GM21515 (cell line): ENCODE results near the gene TCEAL8.
"Not testable (repeated sequence)": the region's sequence is repeated elsewhere in the genome, so short reads cannot be mapped to it uniquely, and the experiment has no call there.

ENCODE experiments used
- ATAC-seq: cut with Tn5 transposase; IDR thresholded peaks from one replicate; pipeline ENCODE4 v1.9.1; 2021; ENCODE audit not compliant: unreplicated experiment

TCEAL8 gene, protein sequence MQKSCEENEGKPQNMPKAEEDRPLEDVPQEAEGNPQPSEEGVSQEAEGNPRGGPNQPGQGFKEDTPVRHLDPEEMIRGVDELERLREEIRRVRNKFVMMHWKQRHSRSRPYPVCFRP

DNA sequence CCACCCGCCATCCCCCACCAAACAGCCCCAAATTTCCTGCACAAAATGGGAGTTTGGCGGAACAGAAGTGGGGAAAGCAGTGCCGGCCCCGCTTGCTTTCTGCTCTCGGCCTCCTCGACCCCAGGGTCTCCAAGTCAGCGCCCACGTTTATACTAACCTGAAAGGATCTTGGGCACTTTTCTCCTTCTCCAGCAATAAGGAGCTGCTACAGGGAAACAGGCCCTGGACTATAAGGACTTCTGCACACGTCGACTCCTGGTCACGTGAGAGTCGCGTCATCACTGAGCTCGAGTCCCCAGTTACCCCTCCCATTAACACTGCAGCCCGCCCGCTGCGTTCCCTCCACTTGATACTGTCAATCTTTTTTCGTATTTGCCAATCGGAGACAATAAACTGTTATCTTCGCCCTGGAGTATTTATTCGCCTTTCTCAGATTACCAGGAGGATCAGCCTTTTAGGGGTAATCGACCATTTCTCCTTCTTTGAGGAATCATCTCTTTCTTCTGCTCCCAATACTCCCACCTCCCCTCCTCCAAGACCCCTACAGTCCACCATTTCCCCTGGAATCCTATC is at the start of gene TCEAL8:
Gene TCEAL8 (minus strand): TSS at position 235 of the 573 bp plus-strand sequence. CDS start 1,176 bp downstream, outside the sequence.
- peak; percentile 98 for ATAC-seq

DNA sequence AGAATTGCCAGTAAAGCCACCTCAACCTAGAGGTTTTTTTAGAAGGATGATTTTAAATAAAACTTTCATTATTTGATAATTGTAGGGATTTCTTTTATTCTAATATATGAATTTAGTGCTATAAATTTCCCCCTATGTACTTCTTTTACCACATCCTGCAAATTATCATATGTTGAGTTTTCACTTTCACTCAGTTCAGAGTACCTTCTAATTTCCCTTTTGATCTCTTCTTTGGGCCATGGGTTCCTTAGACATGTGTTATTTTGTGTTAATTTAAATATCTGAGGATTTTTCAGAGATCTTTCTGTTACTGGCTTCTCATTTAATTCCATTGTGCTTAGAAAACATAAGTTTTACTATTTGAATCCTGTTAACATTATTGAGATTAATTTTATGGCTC is 49.8 kb upstream of the TCEAL8 start:
- no peak for ATAC-seq

DNA sequence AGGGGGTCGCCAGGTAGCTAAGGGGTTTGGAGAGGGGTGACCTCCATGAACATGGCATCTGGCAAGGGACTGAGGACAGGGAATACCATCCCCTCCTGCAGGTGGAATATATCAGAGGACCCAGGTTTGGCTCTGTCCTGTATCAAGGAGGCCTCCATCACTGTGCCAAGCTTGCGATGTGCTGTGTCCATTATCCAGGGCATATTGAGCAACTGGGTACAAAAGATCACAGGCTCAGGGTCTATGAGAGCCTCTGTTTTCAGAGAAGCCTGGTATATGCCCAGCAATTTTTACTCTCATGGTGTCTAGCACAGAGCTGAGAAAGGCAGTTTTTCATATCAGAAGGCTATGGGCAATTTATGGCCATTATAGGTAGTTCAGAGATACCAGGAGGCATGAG is 38.2 kb upstream of the TCEAL8 start:
- no peak for ATAC-seq

DNA sequence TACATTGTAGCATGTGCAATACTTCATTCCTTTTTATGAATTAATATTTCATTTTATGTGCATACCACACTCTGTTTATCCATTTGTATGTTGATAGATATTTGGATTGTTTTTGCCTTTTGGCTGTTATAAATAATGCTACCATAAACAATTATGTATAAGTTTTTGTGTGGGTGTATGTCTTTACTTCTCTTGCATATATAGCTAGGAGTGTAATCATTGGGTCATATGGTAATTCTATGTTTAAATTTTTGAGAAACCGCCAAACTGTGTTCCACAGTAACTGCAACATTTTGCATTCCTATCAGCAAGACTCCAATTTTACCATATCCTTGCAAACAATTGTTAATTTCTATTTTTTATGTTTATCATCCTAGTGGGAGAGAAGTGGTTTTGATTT is 24.7 kb upstream of the TCEAL8 start:
- no peak for ATAC-seq

DNA sequence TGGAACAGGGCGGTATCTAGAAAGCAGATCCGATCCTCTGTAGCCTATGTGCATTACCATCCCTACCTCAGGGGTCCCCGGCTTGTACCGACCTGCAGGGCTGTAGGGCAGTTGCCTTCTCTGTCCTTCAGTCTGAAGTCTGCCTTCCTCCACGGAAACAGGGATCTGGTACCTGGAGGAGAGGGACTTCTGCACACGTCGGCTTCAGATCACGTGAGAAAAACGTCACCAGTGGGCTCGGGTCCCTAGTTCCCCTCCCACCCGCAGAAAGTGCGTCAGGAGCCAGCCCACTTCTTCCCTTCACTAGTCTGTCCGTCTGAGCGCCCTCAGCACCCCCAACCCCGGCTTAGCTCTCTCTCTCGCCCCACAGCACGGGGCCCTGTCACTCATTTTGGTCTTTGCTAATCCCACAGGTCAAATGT is 21.6 kb upstream of the TCEAL8 start, which contains the start of gene TCEAL5:
Gene TCEAL5 (minus strand): TSS at position 170 of the 422 bp plus-strand sequence. CDS start 2,187 bp downstream, outside the sequence.
- ATAC-seq = no peak

DNA sequence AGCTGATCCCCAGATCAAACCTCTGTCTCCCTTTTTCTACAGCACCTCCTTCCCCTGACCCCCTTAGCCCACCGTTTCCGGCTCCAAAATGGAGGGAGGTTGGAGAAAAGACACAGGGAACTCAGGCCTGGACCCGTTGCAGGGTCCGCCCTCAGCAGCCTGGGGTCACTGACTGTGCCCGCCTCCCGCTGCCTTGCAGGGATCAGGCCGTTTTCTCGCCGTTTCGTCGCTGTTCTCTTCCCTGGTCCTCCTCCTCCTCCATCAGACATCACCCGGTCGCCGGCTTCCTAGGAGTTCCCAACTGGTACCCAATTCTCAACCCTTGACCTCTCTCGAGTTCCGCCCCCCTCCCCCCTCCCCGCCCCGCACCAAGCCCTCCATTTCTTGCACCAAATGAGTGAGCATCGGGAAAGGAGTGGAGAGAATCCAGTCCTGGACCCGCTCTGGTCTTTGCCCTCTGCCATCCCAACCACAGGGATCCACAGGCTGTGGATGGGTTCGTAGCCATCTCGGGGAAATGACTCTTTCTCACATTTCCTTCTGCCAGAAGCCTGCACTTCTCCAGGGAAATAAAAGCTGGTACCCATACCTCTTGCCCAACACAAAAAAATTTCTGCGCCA is 21.1 kb upstream of the TCEAL8 start:
- ATAC-seq = no peak

DNA sequence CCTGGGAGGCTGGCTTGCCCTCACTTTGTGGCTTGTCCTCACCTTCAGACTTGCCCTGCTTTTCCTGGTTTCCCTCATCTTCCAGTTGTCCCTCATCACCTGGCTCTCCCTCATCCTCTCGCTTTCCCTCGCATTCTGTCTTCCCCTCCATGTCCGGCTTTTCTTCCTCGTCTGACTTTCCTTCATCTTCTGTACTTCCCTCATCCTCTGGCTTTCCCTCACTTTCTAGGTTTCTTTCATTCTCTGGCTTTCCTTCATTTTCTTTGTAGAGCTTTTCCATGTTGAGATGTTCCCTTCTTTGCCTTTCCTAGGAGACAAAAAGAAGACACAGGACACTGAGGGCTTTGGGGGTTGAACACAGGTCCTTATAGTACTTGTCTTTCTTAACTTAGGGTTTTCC is 19.3 kb upstream of the TCEAL8 start:
- ATAC-seq = no peak

DNA sequence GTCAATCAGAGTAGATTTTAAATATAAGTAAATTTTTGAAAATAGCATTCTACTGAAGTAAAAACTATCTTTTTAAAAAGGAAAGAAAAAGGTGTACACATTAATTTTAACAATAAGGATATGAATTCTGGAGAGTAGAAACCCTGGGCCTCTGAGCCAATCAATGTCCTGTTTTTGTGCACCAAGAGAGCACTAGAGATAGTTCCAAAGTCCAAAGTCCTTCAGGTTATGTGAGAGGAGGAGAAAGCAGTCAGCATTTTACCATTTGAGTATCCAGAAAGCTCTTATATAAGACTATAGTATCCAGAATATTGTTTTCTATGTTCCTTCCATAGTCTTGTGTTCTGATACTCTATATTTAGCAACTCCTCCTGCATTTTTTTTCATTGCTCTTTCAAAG is 3.3 kb upstream of the TCEAL8 start:
- ATAC-seq = no peak

DNA sequence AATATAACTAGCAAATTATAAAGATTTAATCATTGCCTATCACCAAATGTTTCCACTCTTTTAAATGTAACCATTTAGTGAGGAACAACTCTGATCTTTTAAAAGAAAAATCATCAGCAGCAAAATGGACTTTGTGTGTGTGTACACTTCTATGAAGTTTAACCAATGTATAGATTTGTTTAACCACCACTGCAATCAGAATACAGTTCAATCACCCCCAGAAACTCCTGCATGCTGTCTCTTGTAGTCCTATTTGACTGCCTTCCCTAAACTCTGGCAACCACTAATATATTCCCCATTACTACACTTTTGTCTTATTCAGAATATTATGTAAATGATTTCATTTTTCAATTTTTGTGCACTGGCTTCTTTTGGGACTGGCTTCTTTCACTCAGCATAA is 1.7 kb upstream of the TCEAL8 start:
- ATAC-seq = no peak

DNA sequence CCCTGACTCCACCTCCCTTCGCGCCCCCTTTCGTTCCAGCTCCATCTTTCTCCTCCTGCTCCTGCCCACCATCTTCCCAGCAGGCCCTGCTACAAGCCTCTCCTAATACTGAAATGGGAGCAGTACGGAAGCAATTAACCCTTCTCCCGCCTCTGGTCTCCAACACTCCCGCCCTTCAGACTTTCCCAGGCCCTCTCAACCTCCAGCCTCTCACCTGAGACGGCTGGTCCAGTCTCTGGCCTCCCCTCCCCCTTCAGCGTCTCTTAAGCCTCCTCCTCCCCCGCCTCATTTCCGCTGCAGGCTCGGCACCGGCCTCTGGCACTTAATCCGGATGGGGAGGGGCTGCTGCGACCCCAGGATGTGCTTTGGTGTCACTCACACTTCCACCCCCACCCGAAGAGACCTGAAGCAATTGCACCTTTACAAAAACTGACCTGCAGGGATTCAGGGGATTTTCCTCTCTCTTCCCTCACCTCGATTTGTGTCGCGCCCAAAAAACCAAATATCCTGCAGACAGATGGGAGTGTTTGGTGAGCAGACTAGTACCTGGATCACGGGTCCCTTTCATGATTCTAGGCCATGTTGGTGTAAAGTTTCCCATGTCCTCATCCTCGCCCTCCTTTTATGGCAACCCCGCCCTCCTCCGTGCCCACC is 657 bp downstream of the TCEAL8 start:
- ATAC-seq = peak; percentile 60

DNA sequence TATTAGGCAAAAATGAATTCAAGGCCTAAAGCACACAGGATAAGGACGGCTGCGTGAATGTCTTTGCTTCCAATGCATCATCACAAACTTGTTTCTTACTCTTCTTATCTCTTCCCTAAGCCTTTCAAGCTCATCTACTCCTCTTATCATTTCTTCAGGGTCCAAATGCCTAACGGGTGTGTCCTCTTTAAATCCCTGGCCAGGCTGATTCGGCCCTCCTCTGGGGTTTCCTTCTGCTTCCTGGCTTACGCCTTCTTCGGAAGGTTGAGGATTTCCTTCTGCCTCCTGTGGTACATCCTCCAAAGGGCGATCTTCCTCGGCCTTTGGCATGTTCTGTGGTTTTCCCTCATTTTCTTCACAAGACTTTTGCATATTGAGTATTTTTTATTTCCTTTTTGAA is 1.3 kb downstream of the TCEAL8 start:
- no peak for ATAC-seq

DNA sequence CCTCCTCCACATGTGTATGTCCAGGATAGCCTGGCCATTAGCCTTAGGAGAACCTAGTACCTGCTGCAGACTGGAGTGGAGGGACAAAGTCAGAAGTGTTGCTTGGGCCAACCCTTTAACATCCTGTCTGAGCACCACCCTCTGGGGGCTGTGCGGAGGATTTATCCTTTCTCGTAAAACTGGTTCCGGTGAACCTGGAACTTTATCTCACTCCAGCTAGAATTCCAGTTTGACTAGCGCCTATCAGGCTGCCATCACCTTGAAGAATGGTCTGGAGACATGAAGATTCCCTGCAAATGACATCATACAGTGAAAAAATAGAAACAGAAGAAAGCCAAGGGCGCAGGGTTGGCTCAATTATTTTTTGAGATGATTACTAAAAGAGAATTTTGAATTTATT is 4.0 kb downstream of the TCEAL8 start:
- no peak for ATAC-seq

DNA sequence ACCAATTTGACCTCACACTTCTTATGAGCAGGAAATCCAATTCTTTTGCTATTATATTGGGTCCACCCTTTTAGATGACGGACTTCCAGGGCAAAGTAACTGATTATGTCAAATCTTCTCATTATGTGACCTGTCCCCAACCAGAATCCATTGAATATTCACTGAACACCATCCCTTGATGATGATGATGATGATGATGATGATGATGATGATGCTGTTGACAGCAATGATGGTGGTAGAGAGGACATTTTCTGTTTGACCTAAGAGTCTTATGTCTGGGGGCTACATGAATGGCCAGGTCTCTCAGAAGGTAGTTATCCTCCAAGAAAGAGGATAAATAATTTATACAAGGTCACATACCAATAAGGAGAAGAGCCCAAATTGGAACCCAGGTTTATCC is 5.2 kb downstream of the TCEAL8 start:
- ATAC-seq = no peak

DNA sequence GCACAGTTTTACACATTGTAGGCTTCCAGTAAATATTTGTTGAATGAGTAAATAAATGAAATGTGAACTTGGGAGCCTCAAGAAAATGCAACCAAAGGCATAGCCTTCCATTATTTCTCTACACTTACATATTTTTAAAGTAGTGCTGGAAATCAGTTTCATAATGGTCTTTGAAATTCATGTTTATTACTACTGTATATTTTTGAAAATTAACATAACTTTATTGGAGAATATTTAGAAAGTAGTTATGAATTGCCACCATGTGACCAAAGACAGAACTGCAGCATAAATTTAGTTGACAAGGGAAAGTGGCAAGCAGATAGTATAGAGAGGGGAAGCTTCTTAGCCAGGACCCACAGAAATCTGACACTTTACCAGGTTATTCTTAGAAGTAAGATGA is 6.4 kb downstream of the TCEAL8 start:
- peak; percentile 68 for ATAC-seq

DNA sequence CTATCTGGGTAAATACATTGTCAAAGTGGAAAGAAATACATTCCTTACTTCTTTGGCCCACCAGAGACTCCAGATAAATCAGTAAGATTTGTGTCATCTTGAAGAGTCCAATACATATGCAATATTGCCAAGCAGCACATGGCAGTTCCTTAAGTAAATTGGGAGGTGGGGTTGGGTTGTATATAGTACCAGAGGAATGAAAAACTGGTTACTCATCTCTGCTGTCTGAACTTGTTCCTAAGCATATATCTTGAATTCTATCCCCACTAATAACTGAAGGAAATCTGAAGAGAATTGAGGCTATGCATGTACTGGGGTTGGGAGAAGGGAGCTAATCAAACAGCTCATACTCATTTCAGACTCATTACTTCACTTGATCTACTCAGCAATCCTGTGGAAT is 14.8 kb downstream of the TCEAL8 start:
- no peak for ATAC-seq

DNA sequence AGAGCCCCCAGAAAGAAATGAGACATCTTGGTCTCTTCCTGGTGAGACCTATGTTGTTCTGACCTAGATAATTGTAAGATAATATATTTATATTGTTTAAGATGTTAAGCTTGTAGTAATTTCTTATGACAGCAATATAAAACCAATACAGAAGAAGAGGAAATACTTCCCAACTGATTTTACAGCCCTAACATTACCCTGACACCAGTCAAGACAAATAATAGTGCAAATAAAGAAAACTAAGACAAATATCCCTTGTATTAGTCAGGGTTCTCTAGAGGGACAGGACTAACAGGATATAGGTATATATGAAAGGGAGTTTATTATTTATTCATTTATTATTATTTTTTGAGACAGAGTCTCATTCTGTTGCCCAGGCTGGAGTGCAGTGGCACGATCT is 18.7 kb downstream of the TCEAL8 start:
- ATAC-seq = no peak

DNA sequence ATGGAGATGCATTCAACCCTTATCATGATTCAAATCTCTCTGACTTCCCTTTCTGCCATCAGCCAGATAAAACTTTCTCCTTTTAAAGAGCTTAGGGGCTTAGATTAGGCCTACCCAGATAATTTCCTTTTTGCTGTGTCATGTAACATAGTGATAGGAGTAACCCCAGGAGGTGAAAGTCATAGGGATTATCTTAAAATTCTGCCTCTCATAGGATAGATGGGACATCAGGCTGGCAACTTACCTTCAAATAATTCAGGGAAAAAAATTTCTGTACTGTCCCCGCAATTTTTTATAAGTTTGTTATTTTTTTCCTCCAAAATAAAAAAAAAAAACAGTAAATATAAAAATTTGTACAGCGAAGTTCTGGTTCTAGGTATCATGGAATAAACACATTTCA is 19.3 kb downstream of the TCEAL8 start:
- not testable (repeated sequence) for ATAC-seq

DNA sequence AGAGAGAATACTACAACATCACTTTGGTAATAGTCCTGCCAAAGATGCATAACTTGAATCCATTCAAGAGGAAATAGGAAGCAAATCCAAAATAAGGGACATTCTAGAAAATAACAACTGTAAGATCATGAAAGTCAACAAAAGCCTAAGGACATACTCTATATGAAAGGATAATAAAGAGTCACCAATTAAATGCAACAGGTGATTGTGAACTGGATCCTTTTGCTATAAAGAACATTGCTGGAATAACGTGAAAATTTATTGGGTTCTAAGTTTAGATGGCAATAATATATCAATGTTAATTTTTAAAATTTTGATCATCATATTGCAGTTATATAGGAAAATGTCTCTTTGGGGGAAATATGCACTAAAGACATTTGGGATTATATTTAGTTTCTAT is 20.1 kb downstream of the TCEAL8 start:
- ATAC-seq = no peak

DNA sequence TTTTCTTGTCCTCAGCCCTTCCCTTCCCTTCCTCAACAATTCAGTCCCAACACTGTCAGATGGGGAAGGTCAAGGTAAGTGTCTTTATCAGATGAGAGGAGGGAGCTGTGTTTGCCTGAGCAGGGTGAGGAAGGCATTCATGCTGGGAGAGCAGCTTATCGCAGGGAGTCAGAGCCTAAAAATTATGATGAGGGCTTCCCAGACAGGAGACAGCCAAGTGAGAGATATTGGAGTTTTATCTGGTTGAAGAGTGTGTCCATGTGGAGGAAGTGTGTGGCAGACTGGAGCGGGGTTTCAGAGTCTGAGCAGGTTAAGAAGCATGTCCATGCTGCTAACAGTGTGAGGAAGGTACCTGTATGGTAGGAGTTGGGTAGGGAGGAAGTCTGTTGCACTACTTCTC is 21.7 kb downstream of the TCEAL8 start:
- ATAC-seq = no peak

DNA sequence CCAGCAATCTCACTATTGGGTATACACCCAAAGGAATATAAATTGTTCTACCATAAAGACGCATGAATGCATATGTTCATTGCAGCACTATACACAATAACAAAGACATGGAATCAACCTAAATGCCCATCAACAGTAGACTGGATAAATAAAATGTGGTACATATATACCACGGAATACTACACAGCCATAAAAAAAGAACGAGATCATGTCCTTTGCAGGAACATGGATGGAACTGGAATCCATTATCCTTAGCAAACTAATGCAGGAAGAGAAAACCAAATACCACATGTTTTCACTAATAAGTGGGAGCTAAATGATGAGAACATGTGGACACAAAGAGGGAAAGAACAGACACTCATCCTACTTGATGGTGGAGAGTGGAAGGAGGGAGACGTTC is 29.0 kb downstream of the TCEAL8 start:
- ATAC-seq = not testable (repeated sequence)

DNA sequence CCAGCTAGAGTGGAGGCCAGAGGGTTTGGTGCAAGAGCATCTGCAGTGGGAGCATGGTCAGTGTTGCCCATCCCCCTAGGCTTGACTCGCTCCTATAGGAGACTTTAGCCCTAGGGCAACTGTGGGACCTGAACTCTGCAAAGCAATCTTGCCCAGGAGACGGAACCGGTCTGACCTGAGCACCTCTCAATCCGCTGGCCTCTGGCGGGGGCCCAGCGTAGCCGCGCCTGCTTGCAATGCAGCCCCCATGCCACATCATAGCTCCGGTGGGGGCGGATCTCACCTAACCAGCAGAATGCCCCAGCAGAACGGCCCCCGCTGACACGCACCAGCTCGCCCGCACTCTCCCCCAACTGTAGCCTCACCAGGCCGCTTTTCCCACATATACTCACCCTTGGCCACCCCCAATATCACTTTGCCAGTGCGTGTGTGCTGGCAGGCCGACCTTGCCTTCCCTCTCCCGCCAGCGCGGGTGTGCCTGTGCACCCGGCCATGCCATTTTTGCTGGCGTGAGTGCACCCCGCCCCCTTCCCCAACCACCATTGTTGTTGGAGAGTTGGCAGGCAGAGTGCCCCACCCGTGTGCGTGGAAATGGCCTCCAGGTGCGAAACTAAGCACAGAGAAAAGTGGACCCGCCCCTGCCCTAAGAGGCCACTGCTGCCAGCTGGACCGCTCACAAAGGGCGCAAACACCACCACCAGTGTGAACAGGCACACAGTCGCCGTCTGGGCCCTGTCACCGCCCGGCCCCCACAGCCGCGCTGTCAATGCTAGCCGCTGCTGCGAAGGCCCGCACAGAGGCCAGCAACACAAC is 34.2 kb downstream of the TCEAL8 start:
- ATAC-seq = no peak
